GM19372 (cell line): Measurements from ENCODE around the gene CDK9.
"Not testable (repeated sequence)": the region's sequence is repeated elsewhere in the genome, so short reads cannot be mapped to it uniquely, and the experiment has no call there.

Experiments used
- ATAC-seq: cut with Tn5 transposase; IDR thresholded peaks from one replicate; pipeline ENCODE4 v1.9.1; 2021; ENCODE audit warnings: mild to moderate bottlenecking, low read depth, moderate library complexity; ENCODE audit not compliant: unreplicated experiment

CDK9 gene

DNA sequence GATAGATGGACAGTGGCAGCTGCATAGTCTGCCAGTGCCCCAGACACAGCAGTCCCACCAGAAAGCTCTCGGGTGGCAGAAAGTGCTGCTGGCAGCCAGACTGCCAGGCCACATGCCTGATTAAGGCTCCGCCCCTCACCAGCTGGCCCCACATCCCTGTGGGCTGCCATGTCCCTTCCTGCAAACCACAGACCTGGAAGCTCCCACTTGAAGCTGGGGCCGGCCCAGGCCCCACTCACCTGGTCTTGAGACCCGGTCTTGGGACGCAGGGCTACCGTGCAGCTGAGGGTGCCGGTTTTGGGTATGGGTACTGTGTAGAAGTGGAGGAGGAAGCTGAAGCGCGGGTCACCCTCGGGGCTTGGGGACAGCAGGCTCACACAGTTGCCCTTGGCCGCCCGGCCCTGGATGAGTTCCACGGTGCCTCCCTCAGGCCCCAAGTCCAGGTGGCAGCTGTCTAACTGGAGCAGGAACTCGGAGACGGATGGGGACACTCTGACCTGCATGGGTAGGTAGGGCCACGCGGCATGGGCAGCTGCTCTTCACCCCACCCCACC lies 32.1 kb downstream of the CDK9 start:
- ATAC-seq, result no peak

DNA sequence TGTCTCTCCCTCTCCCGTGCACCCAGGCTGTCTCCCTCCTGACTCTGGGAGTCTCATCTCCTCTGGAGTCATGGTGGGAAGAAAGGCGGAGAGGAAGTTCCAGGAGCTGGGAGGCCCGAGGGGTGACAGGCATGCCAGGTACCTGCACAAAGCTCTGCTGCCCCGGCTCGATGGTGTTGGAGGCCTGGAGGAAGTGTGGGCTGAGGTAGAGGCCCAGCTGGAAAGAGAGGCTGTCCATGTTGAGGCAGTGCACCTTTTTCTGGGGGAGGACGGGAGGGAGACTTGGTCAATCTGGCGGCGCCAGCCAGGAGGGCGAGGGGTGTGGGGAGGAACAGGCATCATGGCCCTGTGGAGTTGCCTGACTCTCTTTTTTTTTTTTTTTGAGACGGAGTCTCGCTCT lies 32.7 kb downstream of the CDK9 start:
- ATAC-seq, result no peak

DNA sequence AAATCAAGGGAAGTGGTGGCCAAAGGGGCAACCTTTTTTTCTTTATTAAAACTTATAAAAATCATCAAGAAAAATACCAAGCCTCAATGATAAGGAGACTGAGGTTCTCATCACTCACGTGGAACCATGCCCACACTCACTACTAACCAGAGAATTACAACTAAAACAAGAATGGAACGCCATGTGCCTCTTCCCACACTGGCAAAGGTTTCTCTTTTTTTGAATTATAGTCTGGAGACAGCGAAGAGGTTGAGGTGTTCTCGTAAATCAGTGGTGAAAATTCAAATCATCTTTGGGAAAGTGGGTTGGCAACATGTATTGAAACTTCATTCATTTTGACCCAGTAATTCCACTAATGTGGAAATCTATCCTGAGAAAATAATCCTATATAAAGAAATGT lies 36.3 kb downstream of the CDK9 start:
- no peak for ATAC-seq

DNA sequence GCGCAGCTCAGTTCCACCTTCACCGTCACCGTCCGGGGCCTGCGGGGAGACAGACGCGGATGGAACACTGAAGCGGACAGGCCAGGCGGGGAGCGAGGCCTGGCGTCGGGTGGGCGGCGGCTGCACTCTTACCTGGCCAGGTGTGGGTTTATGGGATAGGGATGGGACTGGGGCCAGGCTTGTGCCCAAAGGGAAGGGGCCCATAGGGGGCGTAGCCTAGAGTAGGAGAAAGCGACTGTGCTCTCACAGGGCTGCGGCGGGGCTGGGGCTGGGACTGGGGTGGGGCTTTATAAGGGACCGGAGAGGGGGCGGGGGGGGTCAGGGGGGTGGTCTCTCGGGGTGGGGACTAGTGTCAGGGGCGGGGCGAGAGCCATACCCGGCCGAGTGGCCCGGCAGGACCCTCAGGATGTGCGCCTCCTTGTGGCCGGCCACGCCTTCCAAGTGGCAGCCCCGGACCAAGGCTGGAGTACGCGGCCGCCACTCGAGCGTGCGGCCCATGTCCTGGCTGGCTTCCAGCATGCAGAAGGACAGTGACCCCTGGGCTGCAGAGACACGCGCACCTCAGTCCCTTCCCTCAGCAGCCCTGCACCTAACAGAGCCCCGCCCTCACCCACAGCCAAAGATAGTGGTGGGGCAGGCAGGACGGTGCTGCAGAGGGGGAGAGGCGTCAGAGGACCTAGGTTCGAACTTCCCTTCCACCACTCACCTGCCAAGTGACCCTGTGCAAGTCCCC lies 39.7 kb downstream of the CDK9 start:
- ATAC-seq, result no peak

- no peak for ATAC-seq
Observed at GRCh38 chr9:127826253-127826913, 40.5 kb downstream of the CDK9 start.

GRCh38 chr9:127828262-127829031 lies 42.6 kb downstream of the CDK9 start:
- no peak for ATAC-seq

DNA sequence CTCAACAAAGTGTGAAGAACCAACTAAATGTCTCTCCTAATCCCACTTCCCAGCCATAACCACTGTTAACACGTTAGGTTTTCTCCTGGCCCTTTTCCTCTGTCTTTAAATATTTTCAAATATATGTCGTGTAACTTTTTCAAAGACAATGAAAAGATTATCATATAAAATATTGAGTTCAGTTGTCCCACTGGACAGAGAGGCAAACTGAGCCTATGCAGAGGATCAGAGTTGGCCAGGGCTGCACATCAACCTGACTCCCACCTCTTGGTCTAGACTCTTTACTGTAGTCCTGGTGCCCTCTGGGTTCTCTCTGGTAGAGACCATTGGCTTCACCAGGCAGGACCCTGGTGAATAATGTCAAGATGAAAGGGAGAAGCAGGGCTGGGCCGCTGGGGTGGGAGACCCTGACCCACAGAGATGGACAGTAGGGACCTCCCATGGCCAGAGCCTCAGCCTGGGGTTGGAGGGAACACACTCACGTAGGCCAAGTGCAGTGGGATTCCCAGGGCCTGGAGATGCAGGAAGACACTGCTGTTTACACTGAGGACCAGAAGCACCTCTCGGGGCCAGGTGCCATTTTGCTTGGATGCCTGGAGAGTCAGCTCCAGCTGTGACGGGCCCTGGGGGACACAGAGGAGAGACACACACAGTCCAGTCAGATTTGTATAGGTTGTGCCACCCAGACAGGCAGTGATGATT lies 43.5 kb downstream of the CDK9 start:
- no peak for ATAC-seq

- no peak for ATAC-seq
Observed at GRCh38 chr9:127832248-127832647, 46.4 kb downstream of the CDK9 start.

DNA sequence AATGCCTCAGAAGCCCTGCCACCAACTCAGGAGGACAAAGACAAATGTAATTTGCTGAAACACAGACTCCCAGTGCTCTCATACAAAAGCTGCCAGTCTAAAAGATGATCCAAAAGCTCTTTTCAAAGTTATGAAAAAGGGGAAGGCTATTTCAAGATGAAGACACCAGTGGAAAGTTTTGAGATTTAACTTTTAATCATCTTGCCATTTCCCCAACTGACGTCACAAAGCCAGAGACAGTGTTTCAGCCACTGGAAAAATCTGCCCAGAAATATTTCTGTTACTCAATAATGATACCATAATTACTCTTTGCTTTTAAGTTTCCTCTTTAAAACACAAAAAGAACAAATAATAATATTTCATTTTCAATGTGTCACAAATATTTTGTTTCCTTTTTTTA lies 47.7 kb downstream of the CDK9 start:
- ATAC-seq, result no peak

DNA sequence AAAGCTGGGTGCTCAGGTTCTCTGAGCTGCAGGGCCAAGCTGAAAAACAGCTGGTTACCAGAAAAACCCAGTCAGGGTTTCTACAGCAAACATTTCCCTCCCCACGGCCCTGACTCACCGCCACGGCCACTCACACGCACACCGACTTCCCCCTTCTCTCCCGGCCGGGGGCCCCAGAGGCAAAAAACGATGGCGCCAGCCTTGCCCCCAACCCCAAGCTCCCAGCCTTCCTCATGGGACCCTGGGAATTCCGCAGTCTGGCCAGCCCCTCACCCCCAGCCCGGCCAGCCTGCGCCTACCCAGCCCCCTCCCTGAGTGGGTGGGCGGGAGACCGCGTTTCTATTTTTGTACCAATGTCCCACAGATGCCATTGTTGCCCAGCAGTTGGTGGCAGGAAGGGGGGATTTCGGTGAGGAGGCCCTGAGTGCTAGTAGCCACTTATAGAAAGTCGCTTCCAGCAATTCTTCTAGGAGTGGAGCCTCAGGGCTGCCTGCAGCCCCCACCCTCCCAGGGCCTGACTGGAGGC lies 50.2 kb downstream of the CDK9 start:
- ATAC-seq, result no peak

- not testable (repeated sequence) for ATAC-seq
Observed at GRCh38 chr9:127836561-127836960, 50.7 kb downstream of the CDK9 start.

DNA sequence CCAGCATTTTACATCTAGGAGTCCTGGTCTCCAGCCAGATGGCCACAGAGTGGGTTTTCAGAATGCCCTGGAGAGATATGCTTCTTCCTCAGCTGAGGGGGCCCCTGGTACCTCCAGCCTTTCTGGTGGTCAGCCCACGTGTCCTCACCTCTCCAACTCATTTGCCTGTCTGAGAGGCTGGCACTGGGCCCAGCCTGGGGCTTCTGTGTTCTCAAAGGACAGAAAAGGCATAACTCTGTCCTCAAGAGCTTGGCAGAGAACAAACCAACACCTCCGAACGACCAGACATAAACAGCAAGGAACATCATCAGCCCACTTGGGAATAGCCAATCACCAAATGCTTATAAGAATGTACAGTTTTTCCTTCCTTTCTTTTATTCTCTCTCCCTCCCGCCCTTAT lies 51.5 kb downstream of the CDK9 start:
- no peak for ATAC-seq

DNA sequence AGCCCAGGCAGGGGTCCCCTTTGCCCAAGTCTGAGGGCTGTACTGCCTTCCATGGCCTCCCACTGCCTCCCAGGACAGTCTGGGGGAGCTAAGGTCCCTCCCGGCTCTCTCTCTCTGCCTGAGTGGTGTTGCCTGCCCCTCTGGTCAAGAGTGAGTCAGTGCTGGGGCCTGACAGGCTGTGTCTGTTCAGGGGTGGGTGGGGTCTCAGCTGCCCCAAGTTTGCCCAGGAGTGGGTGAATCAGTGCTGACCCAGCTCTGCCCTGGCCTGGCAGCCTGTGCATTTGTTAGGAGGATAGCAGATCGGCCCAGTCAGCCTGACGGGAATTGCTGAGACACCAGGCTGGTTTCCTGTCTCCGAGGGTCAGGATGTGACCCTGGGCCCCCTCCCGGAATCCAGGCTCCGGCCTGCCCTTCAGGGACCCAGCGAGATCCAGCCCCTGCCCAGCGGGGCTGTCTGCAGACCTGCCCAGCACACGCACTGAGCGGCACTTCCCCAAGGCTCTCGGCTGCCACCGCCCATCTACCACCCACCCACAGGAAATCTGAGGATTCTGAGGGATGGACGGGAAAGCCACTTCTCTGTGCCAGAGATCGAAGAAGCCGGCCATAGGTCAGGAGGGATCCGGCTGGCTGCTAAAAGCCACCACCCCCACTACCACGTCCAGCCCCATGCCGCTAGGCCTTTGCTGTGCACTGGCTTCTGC lies 52.7 kb downstream of the CDK9 start:
- no peak for ATAC-seq
